ENCODE results near the gene RIN1. TPM values are rescaled to one million over a fixed set of nuclear protein-coding genes. Genes with fewer than 3 reads are reported as not detected.
A peak's percentile ranks its signal among the peaks of the same experiment; 100 is the strongest.
"Not testable (repeated sequence)": the region's sequence is repeated elsewhere in the genome, so short reads cannot be mapped to it uniquely, and the experiment has no call there.

The RIN1 gene
- polyA plus RNA-seq, 4 donors: 5.8 to 9.6 (median 7.2) TPM

DNA sequence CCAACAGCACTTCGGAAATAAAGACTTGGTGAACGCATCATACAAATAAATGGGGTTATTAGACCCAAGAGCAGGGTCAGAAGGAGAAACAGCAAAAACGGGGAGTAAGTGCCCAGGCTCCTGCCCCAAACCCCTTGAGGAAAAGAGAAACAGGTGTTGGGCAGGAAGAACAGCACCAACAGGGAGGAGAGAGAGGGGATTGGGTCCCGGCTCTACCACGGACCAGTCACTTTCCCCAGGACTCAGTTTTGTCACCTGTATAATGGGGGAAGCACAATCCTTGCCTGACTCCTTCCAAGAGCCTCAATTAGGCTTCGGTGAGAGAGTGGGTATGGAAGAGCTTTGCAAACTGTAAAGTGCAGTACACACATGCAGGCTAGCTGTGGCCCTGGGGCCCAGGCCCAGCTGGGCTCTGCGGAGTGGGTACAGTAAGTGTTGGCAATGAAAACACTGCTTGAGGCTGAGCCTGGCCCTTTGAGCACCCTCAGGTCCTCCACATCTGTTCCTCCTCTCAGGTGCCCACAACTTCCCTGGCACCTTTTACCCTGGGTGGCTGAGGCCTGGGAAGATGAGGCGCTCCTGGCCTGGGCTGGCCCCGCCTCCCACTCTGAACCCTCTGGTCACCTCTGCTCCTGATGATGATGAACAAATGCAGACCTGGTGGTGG, 26.4 kb upstream of the RIN1 start:
- DNase-seq: no peak
- no peaks in the 10 kb centered on the region for H3K4me1 ChIP-seq (ENCODE audit: control insufficient read depth in 3 of 3, insufficient read depth in 2 of 3, low read depth in 1 of 3, low read length in 2 of 3)
- FAIRE-seq: no peak
- no peak overlapping the region for H3K4me3 ChIP-seq (ENCODE audit: low read depth in 1 of 3, low read length in 3 of 3)
- H3K27me3 ChIP-seq (ENCODE audit: control insufficient read depth in 3 of 3, insufficient read depth in 3 of 3, low read length in 3 of 3): no peaks in the 10 kb centered on the region
- H3K9me3 ChIP-seq (ENCODE audit: control insufficient read depth in 2 of 2, insufficient read depth in 1 of 2, low read depth in 1 of 2, low read length in 1 of 2): no peaks in the 10 kb centered on the region
- no peak overlapping the region for H3K27ac ChIP-seq (ENCODE audit: low read depth in 1 of 3, low read length in 2 of 3)
- WGBS, 3 donors: 73 to 84% (median 77%) methylated on average over 9 of the region's 9 CpGs
- peaks cover 0 to 89% (median 5%) of the 10 kb centered on the region in 3 donors for H3K36me3 ChIP-seq (ENCODE audit: control insufficient read depth in 3 of 3, insufficient read depth in 2 of 3, low read depth in 1 of 3, low read length in 3 of 3)

DNA sequence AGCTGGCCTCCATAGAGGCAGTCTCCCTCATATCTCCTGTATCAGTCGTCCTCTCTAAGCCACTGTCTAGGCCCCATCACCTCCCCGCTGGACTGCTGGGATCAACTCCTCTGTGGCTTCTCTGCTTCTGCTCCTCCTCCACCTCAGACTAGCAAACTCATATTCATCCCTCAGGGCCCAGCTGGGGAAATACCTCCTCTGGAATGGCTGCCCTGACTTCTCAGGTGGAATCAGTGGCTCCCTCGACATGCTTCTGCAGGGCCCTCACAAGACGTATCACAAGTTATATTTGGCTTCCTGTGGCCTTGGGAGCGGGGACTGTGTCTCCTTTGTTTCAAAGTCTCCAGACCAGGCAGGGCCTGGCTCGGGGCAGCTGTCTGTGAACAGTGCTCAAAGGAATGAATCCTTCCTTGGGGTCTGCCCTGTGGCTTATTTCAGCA, 25.3 kb upstream of the RIN1 start:
- peak overlapping the region in 1 of 3 donors; percentile 13 for H3K27ac ChIP-seq (ENCODE audit: low read depth in 1 of 3, low read length in 2 of 3)
- no peaks in the 10 kb centered on the region for H3K9me3 ChIP-seq (ENCODE audit: control insufficient read depth in 2 of 2, insufficient read depth in 1 of 2, low read depth in 1 of 2, low read length in 1 of 2)
- no peaks in the 10 kb centered on the region for H3K4me1 ChIP-seq (ENCODE audit: control insufficient read depth in 3 of 3, insufficient read depth in 2 of 3, low read depth in 1 of 3, low read length in 2 of 3)
- no peaks in the 10 kb centered on the region for H3K27me3 ChIP-seq (ENCODE audit: control insufficient read depth in 3 of 3, insufficient read depth in 3 of 3, low read length in 3 of 3)
- FAIRE-seq: no peak
- peaks cover 0 to 85% (median 5%) of the 10 kb centered on the region in 3 donors for H3K36me3 ChIP-seq (ENCODE audit: control insufficient read depth in 3 of 3, insufficient read depth in 2 of 3, low read depth in 1 of 3, low read length in 3 of 3)
- DNase-seq: no peak
- no peak overlapping the region for H3K4me3 ChIP-seq (ENCODE audit: low read depth in 1 of 3, low read length in 3 of 3)
- 42 to 66% (median 53%) methylated on average over 6 of the region's 6 CpGs for WGBS, 3 donors

DNA sequence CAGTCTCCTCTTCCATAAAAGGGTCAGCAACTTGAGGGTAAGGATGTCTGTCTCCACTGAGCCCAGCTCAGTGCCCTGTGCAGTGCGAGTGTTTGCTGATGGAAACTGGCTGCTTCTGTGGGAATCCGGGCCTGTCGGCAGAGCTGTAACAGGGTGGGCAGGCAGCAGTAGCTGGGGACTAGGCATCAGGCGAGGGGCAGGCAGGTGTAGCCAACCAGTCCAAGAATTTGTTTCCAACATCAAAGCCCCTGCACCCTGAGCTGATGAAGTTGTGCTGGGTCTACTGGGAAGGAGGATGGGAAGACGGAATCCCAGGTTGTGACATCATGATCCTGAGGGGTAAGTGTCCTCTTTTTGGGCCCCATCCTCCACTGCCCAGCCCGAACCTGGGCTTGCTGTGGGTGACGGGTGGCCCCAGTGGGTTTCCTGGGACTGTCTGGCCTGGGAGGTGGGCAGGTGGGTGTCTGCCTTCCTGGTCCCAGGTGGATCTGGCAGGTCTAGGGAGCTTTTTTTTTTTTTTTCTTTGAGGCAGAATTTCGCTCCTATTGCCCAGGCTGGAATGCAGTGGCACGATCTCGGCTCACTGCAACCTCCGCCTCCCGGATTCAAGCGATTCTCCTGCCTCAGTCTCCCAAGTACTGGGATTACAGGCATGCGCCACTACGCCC, 24.3 kb upstream of the RIN1 start:
- Histone ChIP-seq H3K27me3 (ENCODE audit: control insufficient read depth in 3 of 3, insufficient read depth in 3 of 3, low read length in 3 of 3) (no peaks in the 10 kb centered on the region), H3K9me3 (ENCODE audit: control insufficient read depth in 2 of 2, insufficient read depth in 1 of 2, low read depth in 1 of 2, low read length in 1 of 2) (no peaks in the 10 kb centered on the region), H3K4me1 (ENCODE audit: control insufficient read depth in 3 of 3, insufficient read depth in 2 of 3, low read depth in 1 of 3, low read length in 2 of 3) (no peaks in the 10 kb centered on the region), H3K27ac (ENCODE audit: low read depth in 1 of 3, low read length in 2 of 3) (no peak overlapping the region), H3K4me3 (ENCODE audit: low read depth in 1 of 3, low read length in 3 of 3) (no peak overlapping the region), H3K36me3 (ENCODE audit: control insufficient read depth in 3 of 3, insufficient read depth in 2 of 3, low read depth in 1 of 3, low read length in 3 of 3) (peaks cover 0 to 82% (median 5%) of the 10 kb centered on the region in 3 donors)
- FAIRE-seq (no peak), DNase-seq (no peak)
- WGBS, 3 donors: 92 to 95% (median 93%) methylated on average over 15 of the region's 15 CpGs

DNA sequence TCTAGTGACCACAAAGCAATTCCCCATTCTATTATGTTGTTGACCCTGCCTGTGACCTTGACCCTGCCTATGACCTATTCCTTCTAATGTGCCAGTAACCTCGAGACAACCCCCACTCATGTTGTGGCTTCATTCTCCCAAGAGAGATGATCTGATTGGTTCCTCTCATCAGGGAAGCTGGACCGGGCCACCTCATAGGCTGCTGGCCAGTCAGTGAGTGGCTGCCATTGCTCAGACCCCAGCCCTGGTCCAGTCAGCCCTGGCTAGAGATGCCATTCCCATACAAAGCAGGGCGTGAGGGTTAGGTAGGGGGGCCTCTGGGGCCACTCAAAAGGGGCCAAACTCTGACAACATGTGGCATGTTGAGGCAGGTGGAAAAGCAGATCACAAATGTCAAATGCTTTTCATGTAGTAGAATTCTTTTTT, 23.4 kb upstream of the RIN1 start:
- peaks cover 0 to 80% (median 5%) of the 10 kb centered on the region in 3 donors for H3K36me3 ChIP-seq (ENCODE audit: control insufficient read depth in 3 of 3, insufficient read depth in 2 of 3, low read depth in 1 of 3, low read length in 3 of 3)
- no peak overlapping the region for H3K27ac ChIP-seq (ENCODE audit: low read depth in 1 of 3, low read length in 2 of 3)
- no peaks in the 10 kb centered on the region for H3K9me3 ChIP-seq (ENCODE audit: control insufficient read depth in 2 of 2, insufficient read depth in 1 of 2, low read depth in 1 of 2, low read length in 1 of 2)
- H3K4me1 ChIP-seq (ENCODE audit: control insufficient read depth in 3 of 3, insufficient read depth in 2 of 3, low read depth in 1 of 3, low read length in 2 of 3): no peaks in the 10 kb centered on the region
- H3K27me3 ChIP-seq (ENCODE audit: control insufficient read depth in 3 of 3, insufficient read depth in 3 of 3, low read length in 3 of 3): no peaks in the 10 kb centered on the region
- 62 to 74% (median 67%) methylated on average over 3 of the region's 3 CpGs for WGBS, 3 donors
- FAIRE-seq (no peak), DNase-seq (no peak)
- no peak overlapping the region for H3K4me3 ChIP-seq (ENCODE audit: low read depth in 1 of 3, low read length in 3 of 3)

DNA sequence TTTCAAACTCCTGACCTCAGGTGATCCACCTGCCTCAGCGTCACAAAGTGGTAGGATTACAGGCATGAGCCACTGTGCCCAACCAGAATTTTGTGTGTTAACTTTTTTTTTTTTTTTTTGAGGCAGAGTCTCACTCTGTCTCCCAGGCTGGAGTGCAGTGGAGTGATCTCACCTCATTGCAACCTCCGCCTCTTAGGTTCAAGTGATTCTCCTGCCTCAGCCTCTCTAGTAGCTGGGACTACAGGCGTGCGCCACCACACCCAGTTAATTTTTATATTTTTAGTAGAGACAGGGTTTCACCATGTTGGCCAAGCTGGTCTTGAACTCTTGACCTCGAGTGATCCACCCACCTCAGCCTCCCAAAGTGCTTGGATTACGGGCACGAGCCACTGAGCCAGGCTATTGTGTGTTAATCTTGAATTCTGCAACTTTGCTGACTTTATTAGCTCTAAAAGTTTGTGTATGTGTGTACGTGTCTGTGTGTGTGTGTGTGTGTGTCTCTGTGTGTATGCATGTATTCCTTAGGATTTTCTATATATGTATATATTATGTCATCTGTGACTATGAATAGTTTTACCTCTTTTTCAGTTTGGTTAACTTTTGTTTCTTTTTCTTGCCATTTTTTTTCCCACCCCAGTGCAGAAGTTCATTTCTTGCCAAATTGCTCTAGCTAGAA, 14.5 kb upstream of the RIN1 start:
- DNase-seq: peak in 1 of 2 donors; percentile 61
- H3K4me1 ChIP-seq (ENCODE audit: control insufficient read depth in 3 of 3, insufficient read depth in 2 of 3, low read depth in 1 of 3, low read length in 2 of 3): peaks cover 3 to 54% (median 6%) of the 10 kb centered on the region in 3 donors
- peaks cover 0 to 18% (median 0%) of the 10 kb centered on the region in 3 donors for H3K36me3 ChIP-seq (ENCODE audit: control insufficient read depth in 3 of 3, insufficient read depth in 2 of 3, low read depth in 1 of 3, low read length in 3 of 3)
- not testable (repeated sequence) for H3K9me3 ChIP-seq (ENCODE audit: control insufficient read depth in 2 of 2, insufficient read depth in 1 of 2, low read depth in 1 of 2, low read length in 1 of 2); H3K27me3 ChIP-seq (ENCODE audit: control insufficient read depth in 3 of 3, insufficient read depth in 3 of 3, low read length in 3 of 3); FAIRE-seq; H3K4me3 ChIP-seq (ENCODE audit: low read depth in 1 of 3, low read length in 3 of 3)
- WGBS, 3 donors: 25 to 57% (median 44%) methylated on average over 8 of the region's 8 CpGs
- H3K27ac ChIP-seq (ENCODE audit: low read depth in 1 of 3, low read length in 2 of 3): peak overlapping the region; percentile 41 to 98 (median 84)

DNA sequence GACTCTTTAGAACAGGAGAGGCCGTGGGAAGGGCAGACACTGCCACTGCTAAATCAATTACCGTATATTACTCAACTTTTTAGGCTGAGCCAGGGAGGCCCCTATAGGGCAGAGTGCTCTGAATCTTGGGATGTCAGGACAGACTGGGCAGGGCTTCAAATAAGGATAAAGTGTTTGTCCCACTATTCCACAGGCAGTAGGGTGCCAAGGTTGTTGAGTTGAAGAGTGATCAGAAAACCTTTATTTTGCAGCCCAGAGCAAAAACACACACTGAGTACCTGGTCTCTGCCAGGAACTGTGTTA, 12.8 kb upstream of the RIN1 start:
- Histone ChIP-seq H3K4me1 (ENCODE audit: control insufficient read depth in 3 of 3, insufficient read depth in 2 of 3, low read depth in 1 of 3, low read length in 2 of 3) (peaks cover 3 to 59% (median 6%) of the 10 kb centered on the region in 3 donors), H3K4me3 (ENCODE audit: low read depth in 1 of 3, low read length in 3 of 3) (peak overlapping the region in 2 of 3 donors; percentile 1 to 69)
- FAIRE-seq: no peak

DNA sequence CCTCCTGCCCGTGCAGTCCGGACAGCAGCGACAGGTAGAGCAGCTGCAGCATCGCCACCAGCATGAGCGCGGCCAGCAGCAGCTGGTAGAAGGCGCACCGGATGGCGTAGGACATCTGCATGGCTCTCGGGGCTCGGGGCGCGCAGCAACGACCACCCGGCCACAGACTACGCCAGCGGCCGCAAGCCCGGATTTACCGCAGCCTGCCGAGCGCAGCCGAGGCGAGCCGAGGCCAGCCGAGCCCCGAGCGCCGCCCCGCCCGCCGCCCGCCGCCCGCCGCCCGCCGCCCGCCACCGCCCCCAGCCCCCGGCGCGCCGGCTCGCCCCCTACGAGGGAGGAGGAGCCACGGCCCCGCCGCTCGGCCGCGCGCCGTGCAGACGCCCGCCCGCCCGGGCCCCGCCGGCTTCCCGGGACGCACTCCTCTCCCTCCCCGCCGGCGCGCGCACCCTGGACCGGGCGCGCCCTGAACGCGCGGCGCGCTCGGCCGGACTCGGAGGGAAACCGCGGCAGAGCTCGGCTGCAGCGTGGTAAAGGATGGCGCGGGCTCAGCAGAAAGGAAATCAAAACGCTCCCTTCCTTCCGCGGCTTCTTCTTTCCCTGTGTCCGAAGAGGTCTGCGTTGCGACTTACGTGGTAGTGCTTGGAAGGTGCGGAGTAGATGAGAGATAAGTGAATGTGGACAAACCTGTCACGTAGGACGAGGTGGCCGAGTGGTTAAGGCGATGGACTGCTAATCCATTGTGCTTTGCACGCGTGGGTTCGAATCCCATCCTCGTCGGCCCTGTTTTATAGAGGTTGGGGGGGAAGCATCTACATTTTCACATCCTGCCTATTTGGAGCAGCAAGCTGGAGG, 11.4 kb upstream of the RIN1 start, which contains the start of gene B4GAT1:
B4GAT1 (minus strand) TSS at position 205 of the 852 bp plus-strand sequence; CDS start at position 121, 84 bp downstream.
- Histone ChIP-seq H3K36me3 (ENCODE audit: control insufficient read depth in 3 of 3, insufficient read depth in 2 of 3, low read depth in 1 of 3, low read length in 3 of 3) (peaks cover 0 to 9% (median 0%) of the 10 kb centered on the region in 3 donors), H3K27ac (ENCODE audit: low read depth in 1 of 3, low read length in 2 of 3) (peak within 1 kb of the TSS; percentile 87 to 98 (median 96)), H3K4me1 (ENCODE audit: control insufficient read depth in 3 of 3, insufficient read depth in 2 of 3, low read depth in 1 of 3, low read length in 2 of 3) (peaks cover 3 to 50% (median 6%) of the 10 kb centered on the region in 3 donors), H3K9me3 (ENCODE audit: control insufficient read depth in 2 of 2, insufficient read depth in 1 of 2, low read depth in 1 of 2, low read length in 1 of 2) (no peaks in the 10 kb centered on the region), H3K4me3 (ENCODE audit: low read depth in 1 of 3, low read length in 3 of 3) (peak within 1 kb of the TSS; percentile 69 to 80 (median 72)), H3K27me3 (ENCODE audit: control insufficient read depth in 3 of 3, insufficient read depth in 3 of 3, low read length in 3 of 3) (no peaks in the 10 kb centered on the region)
- no peak for FAIRE-seq
- peak; percentile 80 to 94 for DNase-seq
- 0 to 1% (median 0%) methylated on average over 26 to 101 of the region's 101 CpGs for WGBS, 3 donors

More for the DNA sequence above, 12.8 kb upstream of the RIN1 start:
- WGBS, 3 donors: 18 to 69% (median 33%) methylated on average over 2 of the region's 2 CpGs
- peak in 1 of 2 donors; percentile 46 for DNase-seq
- peak overlapping the region; percentile 78 to 98 (median 96) for H3K27ac ChIP-seq (ENCODE audit: low read depth in 1 of 3, low read length in 2 of 3)
- peaks cover 0 to 6% of the 10 kb centered on the region in 2 donors for H3K9me3 ChIP-seq (ENCODE audit: control insufficient read depth in 2 of 2, insufficient read depth in 1 of 2, low read depth in 1 of 2, low read length in 1 of 2)
- H3K36me3 ChIP-seq (ENCODE audit: control insufficient read depth in 3 of 3, insufficient read depth in 2 of 3, low read depth in 1 of 3, low read length in 3 of 3): peaks cover 0 to 9% (median 0%) of the 10 kb centered on the region in 3 donors
- H3K27me3 ChIP-seq (ENCODE audit: control insufficient read depth in 3 of 3, insufficient read depth in 3 of 3, low read length in 3 of 3): no peaks in the 10 kb centered on the region

All from small intestine (tissue), 7 donors.